Stimulated activated CD4-positive, alpha-beta T cell treated with anti-CD3 and anti-CD28 coated beads, Interleukin-1b, Interleukin-23, amount 100 ng/mL, for 4 hours (primary cell): ENCODE data around the gene NAA20.

Experiments used
- DNase-seq, 2 donors: peaks; one replicate each; pipeline ENCODE4 v3.0.0-alpha.2; 2020; ENCODE audit warnings: low read depth in 2 of 2

The NAA20 gene

DNA sequence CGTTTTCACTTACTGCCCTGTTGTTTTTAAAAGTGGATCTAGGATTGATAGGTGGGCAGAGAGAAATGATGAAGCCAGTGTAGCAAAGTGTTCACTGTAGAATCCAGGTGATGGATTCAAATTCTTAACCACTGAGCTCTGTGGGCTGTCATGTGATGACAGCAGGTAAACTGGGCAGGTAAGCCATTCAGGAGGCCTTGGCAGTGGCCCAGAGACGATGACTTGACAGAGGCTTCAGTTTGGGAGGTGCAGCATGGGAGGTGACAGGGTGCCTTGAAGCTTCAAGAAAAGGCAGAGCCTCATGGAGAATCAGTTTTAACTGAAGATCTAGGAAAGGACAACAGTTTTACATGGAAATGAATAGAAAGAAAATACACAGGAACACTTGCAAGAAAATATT, 2.0 kb downstream of the NAA20 start:
- no peak for DNase-seq

DNA sequence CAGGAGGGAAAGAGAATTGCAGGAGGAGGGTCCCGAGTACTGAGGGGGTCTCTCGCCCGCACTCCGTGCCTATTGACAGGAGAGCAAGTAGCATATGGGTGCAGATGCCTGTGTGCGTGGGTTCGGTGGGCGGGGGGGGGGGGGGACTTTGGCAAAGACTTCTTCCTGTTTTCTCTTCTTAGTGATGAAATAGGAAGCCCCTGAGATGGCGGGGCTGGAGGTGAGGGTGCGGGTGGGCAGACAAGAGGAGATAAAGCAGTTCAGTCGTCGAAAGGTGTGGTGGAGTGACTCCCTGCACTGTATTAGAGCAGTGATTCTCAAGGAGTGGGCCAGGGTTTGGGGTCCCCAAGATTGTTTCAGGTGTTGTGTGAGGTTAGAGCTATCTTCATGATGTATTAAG, 3.7 kb downstream of the NAA20 start:
- DNase-seq = no peak

DNA sequence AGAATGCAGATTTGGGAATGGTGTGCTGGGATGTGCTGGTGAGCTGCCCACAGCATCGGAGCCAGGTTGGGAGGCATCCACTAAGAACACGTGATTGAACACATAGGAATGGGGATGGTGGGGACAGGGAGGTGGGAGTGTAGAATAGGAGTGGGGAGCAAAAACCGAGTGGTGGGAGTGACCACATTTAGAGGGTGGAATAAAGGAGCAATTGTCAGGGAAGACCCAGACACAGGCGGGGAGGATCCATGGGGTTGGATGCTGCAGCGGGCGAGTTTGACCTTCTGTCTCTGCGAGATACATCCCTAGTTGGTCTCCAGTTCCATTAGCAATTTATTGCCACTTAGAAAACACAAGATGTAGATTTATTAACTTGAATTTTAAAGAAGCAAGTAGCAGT, 4.7 kb downstream of the NAA20 start:
- no peak for DNase-seq

DNA sequence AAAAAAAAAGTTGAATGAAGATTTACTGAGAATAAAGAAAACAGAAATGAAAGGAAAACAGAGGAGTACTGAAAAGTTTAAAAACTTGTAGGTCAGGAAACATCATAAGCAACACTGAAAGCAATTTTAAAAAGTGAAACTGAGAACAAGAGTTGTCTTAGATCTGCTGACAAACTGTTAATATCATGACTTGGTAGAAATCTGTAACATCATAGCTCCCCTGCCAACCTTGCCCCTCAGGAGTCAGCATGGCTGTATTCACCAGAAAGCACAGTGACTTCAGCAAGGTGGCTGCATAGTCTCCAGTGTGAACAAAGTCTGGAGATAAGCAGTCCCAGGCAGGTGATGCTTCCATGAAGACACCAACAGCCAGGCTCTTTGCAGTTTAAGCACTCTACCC, 5.3 kb downstream of the NAA20 start:
- no peak for DNase-seq

DNA sequence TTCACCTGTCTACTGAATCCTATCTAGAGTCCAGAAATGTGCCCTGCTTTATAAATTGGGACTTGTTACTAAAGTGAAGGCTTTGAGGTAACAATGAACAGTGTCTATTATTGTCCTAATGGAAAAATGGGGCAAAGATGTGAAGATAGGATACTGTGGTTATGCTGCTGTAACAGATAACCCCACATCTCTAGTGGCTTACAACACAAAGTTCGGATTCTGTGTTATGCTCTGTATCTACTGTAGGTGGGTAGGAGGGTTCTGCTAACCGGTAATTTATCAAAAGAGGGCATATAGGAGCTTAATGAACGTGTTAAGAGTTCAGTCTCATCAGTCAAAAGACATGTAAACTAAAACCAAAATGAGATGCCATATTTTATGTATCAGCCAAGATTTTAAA, 6.2 kb downstream of the NAA20 start:
- no peak for DNase-seq

DNA sequence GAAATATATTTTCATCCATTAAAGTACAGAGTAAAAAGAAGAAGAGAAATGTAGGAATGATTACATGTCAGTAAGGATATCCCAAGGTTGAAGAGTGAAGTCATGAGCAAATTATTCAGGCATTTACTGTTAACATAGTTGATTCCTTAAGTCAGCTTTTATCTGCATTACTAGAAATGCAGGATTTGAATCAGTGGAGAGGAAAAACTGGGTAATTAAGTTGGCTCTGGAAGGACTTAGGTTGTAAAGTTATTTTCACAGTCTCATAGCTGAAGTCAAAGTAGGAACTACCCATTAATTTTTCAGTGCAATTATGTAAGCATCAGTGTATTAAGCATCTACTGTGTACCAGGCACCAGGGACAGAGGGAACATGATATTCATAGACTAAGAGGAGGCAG, 7.8 kb downstream of the NAA20 start:
- DNase-seq = no peak

DNA sequence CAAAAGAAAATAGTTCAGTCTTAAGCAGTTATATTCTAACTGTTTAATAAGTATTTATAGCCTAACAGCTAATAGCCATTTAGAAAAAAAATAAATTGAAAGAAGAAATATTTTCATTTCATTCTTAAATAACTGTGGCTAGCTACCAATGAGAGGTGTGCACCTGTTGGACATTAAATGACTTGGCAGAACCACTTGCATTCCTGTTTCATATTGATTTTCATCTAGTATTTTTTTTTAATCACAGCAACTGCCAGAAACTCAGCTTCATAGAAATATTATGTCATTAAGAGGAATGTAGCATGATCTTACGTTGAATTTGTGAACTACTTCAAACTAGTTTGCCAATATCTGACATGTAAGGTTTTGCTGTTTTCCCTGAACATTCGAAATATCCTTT, 10.1 kb downstream of the NAA20 start:
- no peak for DNase-seq

DNA sequence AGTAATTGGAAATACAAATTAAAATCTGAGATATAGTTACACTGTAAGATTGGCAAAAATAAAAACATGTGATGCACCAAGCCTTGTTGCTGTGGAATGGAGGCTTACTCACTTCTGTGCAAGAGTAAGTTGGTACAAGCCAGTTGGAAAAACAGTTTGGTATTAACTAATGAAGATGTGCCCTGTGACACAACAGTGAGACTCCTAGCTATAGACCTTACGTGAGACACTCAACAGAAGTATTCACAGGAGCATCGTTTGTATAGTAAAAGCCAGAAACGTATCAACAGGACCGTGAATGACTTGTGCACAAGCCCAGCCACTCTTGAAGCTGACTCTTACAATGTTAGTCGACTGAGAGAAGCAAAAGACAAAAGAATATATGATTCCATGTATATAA, 14.6 kb downstream of the NAA20 start:
- no peak for DNase-seq

DNA sequence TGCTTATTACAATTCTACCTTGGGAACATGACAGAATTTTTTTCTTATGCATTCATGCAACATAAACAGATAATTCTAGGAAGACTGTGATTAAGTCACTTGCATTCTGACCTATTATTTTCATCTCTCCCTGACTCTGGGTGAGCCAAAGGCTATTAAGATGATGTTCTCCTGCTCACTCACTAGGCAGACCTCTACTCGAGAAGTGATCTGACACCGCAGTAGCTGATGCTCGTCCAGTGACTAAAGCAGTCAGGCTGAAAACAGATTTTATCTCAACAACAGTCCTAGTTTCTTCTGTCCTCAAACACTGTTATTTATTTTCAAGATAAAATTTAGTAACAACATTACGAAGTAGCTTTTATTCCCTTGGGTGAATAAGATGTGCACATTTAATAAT, 17.3 kb downstream of the NAA20 start:
- DNase-seq = no peak

DNA sequence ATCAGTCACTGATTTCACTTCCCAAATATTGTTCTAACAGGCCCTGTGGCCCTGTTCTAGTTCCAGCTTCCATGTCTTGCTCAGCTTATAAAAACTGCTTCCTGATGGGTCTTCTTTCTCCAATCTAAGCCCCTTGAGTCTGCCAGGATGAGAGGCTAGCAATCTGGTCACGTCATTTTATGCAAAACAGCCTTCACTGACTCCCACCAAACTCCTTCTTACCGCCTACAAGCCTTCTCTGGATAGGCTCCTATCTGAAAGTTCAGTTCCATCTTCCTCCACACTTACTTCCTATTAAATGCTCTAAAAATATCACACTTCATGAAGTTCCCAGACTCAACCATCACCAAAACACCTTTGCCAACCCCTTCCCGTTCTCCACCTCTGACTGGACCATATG, 19.6 kb downstream of the NAA20 start:
- no peak for DNase-seq

DNA sequence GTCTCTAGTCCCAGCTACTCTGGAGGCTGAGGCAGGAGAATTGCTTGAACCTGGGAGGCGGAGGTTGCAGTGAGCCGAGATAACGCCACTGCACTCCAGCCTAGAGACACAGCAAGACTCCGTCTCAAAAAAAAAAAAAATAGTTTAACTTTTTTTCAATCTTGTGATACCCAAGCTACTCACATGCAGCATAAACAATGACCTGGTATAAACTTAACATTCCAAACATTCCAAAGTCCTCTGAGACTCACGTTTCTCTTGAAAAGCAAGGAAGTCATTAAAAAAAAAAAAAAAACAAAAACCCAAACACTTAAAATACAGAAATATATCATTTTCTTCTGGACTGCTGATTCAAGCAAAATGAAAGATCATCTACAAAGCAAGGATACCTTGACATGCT, 20.8 kb downstream of the NAA20 start:
- no peak for DNase-seq

DNA sequence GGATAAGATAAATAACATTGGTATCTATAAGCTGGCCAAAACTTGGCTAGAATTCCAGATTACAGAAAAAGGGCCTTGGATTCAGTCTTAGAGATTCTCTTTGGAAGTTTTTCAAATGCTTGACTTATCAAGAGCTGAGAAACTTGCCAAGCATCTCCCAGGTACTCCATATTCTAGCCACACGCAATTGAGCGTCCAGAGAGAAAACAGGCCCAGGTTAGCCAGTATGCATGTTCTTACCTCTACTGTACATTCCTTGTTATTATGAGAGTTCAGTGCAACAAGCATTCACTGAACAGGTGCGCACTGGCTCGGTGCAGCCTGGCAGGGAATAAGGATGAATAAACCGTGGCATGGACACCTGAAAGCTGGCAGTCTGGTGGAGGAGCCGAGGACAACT, 21.4 kb downstream of the NAA20 start:
- no peak for DNase-seq

DNA sequence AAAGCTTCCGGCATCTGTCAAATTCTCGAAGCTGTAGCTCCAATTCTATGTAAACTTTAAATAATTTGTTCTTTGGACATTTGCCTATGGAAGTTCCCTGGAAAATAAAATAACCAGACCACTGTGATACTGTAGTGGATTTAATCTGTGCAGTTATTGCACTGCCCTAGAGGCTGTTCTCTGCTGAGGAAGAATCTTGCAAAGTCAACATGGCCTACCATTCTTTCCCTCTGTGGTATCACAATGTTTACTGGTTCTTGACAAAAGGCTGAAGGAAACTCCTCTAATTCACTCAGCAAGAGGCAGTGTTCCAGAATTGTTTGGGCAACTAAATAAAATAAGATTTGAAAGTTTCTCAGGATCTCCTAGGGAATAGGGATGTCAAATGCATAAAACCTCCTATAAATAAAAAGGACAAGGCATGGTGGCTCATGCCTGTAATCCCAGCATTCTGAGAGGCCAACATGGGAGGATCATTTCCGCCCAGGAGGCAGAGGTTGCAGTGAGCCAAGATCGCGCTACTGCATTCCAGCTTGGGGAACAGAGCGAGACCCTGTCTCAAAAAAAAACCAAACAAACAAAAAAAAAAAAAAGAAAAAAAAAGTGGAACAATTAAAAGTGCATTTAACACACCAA, 22.7 kb downstream of the NAA20 start:
- no peak for DNase-seq

DNA sequence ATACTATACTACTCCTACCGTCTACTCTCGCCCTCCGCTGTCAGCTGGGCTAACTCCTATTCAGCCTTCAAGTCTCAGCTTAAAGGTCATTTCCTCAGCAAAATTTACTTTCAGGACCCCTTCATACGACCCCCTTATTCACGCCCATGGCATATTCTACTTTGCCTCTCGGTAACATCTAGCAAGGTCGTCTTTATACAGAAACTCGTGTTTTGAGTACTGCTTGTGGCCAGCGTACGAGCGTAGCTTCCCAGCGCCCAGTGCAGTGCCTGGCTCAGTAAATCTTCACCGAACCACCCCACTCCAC, 34.6 kb downstream of the NAA20 start:
- no peak for DNase-seq

DNA sequence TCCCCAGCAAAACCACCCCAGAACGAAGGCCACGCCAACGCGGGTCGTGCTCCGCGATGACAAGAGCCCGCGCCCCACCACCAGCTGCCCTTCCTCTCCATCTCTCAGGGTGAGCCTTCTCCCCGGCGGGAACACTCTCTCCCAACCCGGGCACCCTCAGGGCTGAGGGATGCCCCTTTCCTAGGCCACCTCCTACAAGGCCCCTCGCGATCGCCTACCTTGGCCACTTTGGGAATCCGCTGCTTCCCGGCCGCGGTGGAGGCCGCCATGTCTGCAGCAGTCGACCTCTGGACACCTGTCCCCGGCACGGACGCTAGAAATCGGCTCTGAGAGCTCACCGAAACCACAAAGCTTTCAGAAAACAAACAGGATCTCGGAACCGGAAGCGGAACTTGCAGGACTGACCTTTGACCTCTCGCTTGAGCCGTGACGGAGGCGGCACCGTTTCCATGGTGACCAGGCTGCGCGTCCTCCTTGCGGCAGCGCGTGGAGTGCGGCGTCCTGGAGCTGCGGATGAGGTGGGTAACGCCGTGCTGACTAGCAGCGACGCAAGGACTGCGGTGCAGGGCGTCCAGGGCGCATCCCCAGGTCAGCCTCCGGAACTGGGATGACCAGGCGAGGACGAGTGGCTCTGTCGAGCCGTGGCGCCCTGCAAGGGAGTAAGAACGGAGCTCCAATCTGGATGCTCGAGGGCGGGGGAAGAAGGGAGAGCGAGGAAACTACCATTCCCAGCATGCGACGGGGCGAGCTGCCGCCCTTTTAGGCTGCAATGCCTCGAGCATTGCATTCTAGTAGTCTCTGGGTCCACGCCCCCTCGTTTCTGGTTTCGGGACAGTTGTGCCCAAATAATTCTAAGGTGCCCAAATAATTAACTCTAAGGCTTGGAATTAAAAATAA, 35.2 kb downstream of the NAA20 start, which contains the start of the genes CFAP61 and CRNKL1:
Gene CFAP61 (plus strand): TSS at position 459 of the 897 bp plus-strand sequence. CDS start 4,122 bp downstream, outside the sequence.
Gene CRNKL1 (minus strand): TSS at position 393 of the 897 bp plus-strand sequence. CDS start 124 bp downstream, at position 269.
- peak; percentile 91 to 96 for DNase-seq

DNA sequence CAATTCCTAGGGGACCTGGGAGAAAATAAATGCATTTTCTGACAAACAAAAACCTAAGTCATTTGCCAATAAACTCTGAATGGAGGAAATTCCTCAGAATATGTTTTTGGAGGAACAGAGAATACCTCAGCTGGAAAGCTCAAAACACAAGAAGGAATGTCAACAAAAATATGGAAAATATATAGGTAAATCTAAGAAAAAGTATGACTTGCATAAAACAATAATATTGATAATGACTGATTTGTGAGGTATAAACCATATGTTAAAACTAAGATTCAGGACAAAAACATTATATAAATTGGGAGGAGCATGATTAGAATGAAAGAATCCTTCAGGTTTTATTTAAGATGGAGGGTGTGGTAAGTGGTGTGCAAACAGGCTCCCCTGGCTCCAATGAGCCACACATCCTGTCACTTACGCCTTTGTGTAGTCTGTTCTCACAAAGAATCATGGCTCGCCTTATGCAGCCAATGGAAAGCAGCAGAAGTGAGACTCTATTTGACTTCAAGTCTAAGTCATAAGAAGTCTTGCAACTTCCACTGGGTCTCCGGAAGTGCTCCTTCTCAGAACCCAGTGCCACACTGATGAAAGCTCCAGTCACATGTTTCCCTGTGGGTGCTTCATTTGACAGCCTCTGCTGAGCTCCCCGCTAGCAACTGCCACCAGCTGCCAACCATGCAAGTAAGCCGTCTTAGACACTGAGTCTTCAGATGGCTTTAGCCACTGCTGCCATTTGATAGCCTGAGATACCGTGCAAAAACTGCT, 43.3 kb downstream of the NAA20 start:
- DNase-seq = no peak

DNA sequence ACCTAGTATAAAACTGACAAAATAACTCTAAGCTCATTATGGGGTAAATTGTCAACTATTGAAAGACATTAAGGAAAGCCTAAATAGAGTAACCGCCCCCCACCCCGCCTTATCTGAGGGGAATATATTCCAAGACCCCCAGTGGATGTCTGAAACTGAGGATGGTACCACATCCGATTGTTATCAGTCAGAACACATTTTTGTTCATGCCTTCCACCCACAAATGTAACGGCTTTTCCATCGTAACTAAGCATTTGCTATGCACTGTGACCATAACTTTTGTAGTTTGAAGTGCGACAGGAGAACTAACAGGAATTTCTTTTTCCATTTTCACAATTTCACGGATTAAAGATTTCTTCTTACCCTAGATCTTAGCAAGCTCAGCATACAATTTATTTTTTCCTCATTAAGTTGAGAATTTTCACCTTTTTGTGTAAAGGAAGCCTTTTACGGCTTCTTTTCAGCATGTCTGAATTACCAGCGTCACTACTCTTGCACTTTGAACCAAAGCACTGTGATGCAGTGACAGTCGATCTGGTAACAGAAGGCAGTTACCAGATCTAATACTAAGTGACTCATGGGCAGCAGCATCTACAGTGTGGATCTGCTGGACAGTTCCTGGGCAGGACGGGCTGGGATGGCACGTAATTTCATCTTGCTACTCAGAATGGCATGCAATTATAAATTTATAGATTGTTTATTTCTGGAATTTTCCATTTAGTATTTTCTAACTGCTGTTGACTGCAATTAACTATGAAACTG, 47.0 kb downstream of the NAA20 start:
- DNase-seq = no peak

DNA sequence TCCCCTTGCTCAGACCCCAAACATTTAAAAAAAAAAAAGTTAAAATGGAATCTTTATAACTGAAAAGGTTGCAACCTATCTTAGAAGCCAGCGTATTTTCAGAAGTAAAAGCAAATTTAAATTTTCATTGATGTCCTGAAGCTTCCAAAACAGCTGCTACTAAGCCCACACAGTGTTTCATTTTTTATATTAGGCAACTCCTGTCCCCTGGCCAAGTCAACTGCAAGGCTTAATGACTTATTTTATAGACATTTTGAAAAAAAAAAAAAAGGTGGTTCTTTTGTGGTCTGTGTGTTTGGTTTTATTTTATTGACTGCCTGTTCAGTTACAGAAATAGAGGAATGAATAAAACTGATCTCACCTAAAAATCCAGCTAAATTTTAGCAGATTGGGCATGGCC, 48.2 kb downstream of the NAA20 start:
- DNase-seq = no peak

DNA sequence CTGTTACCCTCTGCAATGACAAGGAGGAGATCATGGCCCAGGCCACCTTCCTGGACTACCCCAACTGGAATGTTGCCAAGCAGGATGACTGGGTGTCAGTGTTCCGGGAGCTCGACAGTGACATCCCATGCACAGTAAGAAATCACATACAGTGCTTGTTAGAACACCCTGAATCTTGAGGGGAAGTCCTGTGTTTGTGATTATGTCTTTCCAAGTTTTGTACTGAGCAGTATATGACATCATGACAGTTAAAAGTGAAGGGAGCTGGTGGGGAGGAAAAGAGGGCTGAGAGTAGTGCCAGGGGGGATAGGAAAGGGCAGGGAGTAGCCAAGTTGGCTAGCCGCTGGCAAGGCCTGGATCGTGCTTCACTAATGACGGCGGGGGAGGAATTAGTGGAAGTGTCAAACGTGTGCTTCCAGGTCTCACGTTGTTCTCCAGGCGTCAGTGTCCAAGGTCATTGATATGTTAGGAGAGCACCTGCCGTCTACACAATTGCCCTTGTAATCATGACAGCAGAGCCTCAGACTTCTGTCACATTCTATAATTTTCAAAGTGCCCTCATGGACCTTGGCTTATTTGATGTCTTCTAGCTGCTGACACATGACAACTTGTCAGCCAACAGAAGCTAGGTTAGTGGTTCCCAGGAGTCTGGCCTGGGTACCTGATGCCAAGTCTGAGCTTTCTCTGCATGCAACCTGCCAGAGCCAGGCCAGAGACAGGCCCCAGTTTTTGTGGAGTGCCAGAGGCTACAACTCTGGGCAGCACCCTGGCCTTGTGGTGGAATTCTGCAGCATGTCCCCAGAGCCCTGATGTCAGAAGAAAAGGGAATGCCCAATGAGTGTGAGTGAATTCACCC, 53.9 kb downstream of the NAA20 start:
- DNase-seq = no peak

DNA sequence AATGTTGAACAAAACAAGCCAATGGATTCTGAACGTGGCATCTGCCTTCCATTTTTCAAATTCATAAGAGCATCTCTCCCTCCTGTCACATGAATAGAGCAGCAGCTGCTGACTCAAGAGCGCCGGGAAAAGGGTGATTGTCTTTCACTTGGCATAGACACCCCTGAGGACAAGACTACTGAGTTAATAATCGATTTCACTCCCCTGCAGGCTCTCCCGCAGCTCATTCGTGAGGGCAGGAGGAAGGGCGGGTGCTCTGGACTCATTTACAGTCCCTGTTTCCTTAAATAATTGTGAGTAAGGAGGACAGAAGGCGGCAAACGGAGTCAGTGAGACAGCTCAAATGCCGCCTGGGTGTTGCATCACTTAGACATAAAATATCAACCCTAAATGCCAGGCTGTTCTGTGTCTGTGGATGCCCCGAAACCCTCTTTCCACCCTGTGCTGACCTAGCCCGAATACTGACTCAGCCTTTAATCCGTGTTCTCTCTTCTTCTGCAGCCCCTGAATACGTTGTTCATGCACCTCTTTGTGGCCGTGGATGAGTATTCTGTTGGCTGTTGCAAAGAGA, 56.7 kb downstream of the NAA20 start:
- no peak for DNase-seq

DNA sequence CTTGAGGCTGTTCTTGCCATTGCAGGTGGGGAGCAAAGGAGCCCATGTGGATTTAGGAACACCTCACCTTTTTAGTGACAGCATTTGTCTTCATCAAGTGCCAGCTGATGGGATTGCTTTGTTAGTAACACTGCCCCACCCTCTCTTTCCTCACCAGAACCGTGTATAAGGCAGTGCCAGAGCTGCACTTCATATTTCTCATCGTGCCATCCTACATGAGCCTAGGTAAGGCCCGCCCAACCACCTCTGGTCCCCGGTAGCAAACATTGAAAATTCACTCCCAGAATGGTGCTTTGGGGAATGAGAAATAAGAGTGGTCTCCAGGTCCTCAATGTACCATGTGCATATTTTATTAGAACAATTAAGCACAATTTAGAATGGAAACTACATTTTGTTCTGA, 57.9 kb downstream of the NAA20 start:
- DNase-seq = no peak
